HG02763 (cell line): Measurements from ENCODE around the gene CCDC38.

ENCODE experiments used
- ATAC-seq: cut with Tn5 transposase; IDR thresholded peaks from one replicate; pipeline ENCODE4 v1.9.1; 2021; ENCODE audit warnings: mild to moderate bottlenecking, moderate library complexity; ENCODE audit not compliant: unreplicated experiment

The CCDC38 gene

GRCh38 chr12:95963096-95963495 is 20.7 kb upstream of the CCDC38 start:
- no peak for ATAC-seq

- ATAC-seq: no peak
Measured at GRCh38 chr12:95962222-95962621, 19.8 kb upstream of the CCDC38 start.

- ATAC-seq: no peak
Measured at GRCh38 chr12:95960241-95960640, 17.8 kb upstream of the CCDC38 start.

- ATAC-seq: no peak
Measured at GRCh38 chr12:95959107-95959506, 16.7 kb upstream of the CCDC38 start.

- no peak for ATAC-seq
Measured at GRCh38 chr12:95956557-95957145, 14.2 kb upstream of the CCDC38 start.

GRCh38 chr12:95955549-95956159 is 13.2 kb upstream of the CCDC38 start:
- ATAC-seq: no peak

- no peak for ATAC-seq
Measured at GRCh38 chr12:95953000-95953399, 10.6 kb upstream of the CCDC38 start.

GRCh38 chr12:95951515-95951914 is 9.1 kb upstream of the CCDC38 start:
- ATAC-seq: no peak

- ATAC-seq: no peak
Measured at GRCh38 chr12:95949477-95950206, 7.2 kb upstream of the CCDC38 start.

GRCh38 chr12:95944108-95944704 is 1.8 kb upstream of the CCDC38 start:
- no peak for ATAC-seq

- ATAC-seq: peak; percentile 49
Measured at GRCh38 chr12:95943330-95943842, 972 bp upstream of the CCDC38 start, which contains the start of gene AMDHD1. AMDHD1 (plus strand) TSS chr12:95943331; CDS start chr12:95943399, 68 bp downstream.

- ATAC-seq: no peak
Measured at GRCh38 chr12:95942101-95942523, 302 bp downstream of the CCDC38 start.

GRCh38 chr12:95940514-95940913 is 1.9 kb downstream of the CCDC38 start:
- ATAC-seq: no peak

- ATAC-seq: no peak
Measured at GRCh38 chr12:95922231-95922630, 20.2 kb downstream of the CCDC38 start.

GRCh38 chr12:95919110-95919509 is 23.3 kb downstream of the CCDC38 start:
- no peak for ATAC-seq

- ATAC-seq: peak; percentile 71
Measured at GRCh38 chr12:95918194-95918993, 24.0 kb downstream of the CCDC38 start.

GRCh38 chr12:95909871-95910270 is 32.5 kb downstream of the CCDC38 start:
- ATAC-seq: no peak

- no peak for ATAC-seq
Measured at GRCh38 chr12:95908573-95908972, 33.8 kb downstream of the CCDC38 start.

GRCh38 chr12:95898081-95898480 is 44.3 kb downstream of the CCDC38 start:
- ATAC-seq: no peak

- ATAC-seq: no peak
Measured at GRCh38 chr12:95896846-95897245, 45.6 kb downstream of the CCDC38 start.

- ATAC-seq: no peak
Measured at GRCh38 chr12:95890958-95891357, 51.5 kb downstream of the CCDC38 start.
